22Rv1 (cell line): ENCODE data around the gene SH3TC1.

Source experiments
- ZFX ChIP-seq: fragments of 450-650 bp; IDR thresholded peaks from 2 replicates; pipeline ENCODE4 v1.6.1; 2017; ENCODE audit warnings: antibody characterized with exemption, borderline replicate concordance
- TF ChIP-seq, protein P1 (sequence below): fragments of 450-650 bp; IDR thresholded peaks from 2 replicates; pipeline ENCODE4 v1.5.1; 2017; ENCODE audit warnings: mild to moderate bottlenecking

- TF ChIP-seq, protein P1, sequence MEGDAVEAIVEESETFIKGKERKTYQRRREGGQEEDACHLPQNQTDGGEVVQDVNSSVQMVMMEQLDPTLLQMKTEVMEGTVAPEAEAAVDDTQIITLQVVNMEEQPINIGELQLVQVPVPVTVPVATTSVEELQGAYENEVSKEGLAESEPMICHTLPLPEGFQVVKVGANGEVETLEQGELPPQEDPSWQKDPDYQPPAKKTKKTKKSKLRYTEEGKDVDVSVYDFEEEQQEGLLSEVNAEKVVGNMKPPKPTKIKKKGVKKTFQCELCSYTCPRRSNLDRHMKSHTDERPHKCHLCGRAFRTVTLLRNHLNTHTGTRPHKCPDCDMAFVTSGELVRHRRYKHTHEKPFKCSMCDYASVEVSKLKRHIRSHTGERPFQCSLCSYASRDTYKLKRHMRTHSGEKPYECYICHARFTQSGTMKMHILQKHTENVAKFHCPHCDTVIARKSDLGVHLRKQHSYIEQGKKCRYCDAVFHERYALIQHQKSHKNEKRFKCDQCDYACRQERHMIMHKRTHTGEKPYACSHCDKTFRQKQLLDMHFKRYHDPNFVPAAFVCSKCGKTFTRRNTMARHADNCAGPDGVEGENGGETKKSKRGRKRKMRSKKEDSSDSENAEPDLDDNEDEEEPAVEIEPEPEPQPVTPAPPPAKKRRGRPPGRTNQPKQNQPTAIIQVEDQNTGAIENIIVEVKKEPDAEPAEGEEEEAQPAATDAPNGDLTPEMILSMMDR = no peak
- TF ChIP-seq ZFX = no peak
These were observed 14.0 kb downstream of the SH3TC1 start for GRCh38 chr4:8213121-8213520.
